GM21515 (cell line): ENCODE data around the gene SHLD2.
"Not testable (repeated sequence)": the region's sequence is repeated elsewhere in the genome, so short reads cannot be mapped to it uniquely, and the experiment has no call there.

Source experiments
- ATAC-seq: cut with Tn5 transposase; IDR thresholded peaks from one replicate; pipeline ENCODE4 v1.9.1; 2021; ENCODE audit not compliant: unreplicated experiment

SHLD2 gene

GRCh38 chr10:87094373-87095235 lies at the start of gene SHLD2, which contains the start of gene GLUD1:
TSS of gene SHLD2 (plus strand) at chr10:87095206. CDS start at chr10:87151355, 56,149 bp downstream.
TSS of gene GLUD1 (minus strand) at chr10:87094843. CDS start at chr10:87094769, 74 bp downstream.
- ATAC-seq: peak; percentile 65

GRCh38 chr10:87045434-87045938 lies 49.5 kb upstream of the SHLD2 start:
- no peak for ATAC-seq

DNA sequence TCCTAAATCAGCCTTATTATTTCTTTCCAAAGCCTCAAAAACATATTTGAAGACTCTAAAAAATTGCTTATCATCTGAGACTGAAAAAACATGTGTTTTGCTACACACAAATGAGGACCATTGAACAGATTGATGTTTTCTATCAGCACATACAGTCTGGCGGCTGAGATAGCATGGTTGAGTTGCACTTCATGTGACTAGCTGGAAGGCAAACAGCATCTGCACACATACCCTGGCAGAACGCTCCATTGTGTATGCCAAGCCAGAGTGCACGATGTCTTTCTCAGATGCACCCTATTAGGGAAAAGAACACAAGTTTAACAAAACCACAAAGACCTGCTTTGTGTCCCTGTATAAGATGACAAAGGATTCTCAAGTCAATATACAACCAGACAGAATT lies 41.9 kb upstream of the SHLD2 start:
- ATAC-seq: no peak

- no peak for ATAC-seq
These were observed 41.3 kb upstream of the SHLD2 start for GRCh38 chr10:87053577-87054181.

DNA sequence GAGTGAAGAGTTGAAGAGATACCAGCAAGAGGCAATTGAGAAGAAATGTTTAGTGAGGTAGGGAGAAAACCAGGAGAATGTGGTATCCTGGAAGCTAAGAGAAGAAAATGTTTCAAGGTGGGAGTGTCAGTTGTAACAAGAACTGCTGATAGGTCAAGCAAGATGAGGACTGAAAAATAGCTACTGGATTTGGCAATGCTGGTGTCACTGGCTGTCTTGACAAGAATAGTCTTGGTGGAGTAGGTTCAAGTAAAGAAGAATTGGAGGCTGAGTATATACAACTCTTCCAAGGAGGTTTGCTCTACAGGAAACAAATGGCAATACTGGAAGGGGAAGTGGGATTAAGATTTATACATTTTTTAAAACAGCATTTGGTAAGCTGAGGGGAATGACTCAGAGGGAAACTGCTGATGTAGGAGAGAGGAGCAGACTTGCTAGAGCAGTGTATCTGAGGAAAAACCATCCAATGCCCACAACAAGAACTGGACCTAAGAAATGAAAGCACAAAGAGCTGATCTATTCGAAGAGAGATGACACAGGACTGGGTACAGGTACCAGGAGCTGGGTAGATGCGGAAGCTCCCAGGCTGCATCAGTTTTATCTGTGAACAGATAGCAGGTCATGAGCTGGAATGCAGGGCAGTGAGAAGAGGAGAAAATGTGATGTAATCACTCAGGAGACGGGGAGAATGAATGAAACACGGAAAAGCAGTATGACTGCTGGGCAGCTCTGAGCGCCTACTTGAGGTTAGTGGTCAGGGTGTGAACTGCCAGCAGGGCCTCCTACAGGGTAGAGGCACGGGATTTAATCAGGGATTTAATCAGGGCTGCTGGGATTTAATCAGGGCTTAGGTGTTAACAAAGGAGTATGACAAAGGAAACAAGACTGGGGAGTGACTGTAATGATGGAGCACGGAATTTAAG lies 40.4 kb upstream of the SHLD2 start:
- no peak for ATAC-seq

GRCh38 chr10:87058171-87058570 lies 36.8 kb upstream of the SHLD2 start:
- ATAC-seq: no peak

GRCh38 chr10:87059401-87059800 lies 35.6 kb upstream of the SHLD2 start:
- no peak for ATAC-seq

DNA sequence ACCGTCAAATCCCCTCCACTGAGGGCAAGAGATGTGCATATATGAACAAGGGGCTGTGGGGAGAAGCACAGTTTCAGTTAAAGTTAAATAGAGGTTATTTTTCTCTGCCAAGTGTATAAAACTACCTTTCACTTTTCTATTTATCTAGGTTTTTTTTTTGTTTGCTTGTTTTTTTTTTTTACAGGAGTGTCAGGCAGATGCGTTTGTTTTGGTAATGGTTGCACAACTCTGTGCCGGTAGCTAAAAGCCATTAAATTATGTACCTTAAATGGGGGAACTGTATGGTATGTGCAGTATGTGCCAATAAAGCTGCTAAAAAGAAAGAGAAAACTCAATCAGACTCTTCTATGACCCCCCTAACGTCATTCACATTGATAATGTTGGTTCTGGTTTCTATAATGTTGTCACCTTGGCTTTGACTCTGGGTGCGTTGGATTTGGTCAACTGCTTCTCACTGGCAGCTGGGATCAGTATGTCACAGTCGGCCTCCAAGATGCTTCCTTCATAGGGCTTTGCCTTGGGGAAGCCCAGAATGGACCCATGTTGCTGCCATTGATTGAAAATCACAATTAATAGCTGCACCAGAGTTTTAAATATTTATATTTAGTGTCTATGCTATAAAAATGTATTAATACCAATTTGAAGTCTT lies 34.6 kb upstream of the SHLD2 start:
- no peak for ATAC-seq

DNA sequence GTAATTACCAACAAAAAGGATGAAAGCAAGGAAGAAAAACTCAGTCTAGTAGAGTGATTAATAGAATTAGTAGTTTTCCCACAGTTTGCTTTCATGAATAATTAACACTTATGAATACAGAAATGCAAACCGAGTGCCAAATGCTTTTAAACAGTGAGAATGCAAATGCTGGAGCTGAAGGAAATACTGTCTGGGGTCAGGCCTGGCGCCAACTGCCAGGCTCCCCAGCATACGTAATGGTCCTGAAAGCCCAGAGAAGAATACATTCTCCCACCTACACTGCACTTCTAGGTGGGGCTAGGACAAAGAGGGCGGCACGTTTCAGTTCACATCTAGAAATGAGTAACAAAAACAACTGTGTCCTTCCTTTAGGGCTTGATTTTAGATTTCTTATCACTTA lies 30.4 kb upstream of the SHLD2 start:
- ATAC-seq: no peak

GRCh38 chr10:87066178-87066577 lies 28.8 kb upstream of the SHLD2 start:
- no peak for ATAC-seq

DNA sequence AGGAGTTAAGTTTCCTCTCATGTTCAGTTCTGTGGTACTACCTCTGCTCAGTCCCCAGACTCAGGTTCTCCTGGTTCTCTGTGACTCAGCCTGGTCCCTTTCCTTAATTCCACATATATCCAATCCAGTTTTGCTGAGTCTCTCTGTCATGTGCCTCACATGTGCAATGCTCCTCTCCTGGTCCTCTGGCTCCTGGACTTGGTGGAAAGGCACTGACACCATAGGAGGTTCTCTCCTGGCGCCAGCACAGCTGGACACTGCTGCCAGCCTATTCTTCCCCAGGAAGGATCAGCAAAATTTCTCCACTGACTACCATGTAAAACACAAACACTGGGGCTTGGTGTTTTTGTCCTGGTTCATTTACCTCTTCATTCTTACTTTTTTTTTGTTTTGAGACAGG lies 28.1 kb upstream of the SHLD2 start:
- ATAC-seq: no peak

DNA sequence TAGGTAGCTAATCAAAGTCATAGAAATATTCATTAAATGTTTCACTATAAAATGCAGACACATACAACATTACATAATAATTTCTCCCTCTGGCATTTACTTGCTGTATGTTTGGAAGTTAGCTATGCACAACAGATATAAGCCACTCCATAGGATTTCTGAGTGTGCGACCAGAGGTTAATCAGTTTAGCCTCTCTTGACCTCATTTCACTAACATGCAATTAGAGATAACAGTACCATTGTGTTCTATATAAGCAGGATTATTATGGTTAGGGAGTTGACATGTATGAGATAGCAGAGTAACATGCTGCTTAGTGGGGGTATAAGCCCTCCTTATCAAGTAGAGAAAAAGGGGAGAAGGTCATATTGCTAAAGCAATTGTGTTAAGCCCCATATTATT lies 26.7 kb upstream of the SHLD2 start:
- no peak for ATAC-seq

GRCh38 chr10:87072449-87072848 lies 22.6 kb upstream of the SHLD2 start:
- no peak for ATAC-seq

DNA sequence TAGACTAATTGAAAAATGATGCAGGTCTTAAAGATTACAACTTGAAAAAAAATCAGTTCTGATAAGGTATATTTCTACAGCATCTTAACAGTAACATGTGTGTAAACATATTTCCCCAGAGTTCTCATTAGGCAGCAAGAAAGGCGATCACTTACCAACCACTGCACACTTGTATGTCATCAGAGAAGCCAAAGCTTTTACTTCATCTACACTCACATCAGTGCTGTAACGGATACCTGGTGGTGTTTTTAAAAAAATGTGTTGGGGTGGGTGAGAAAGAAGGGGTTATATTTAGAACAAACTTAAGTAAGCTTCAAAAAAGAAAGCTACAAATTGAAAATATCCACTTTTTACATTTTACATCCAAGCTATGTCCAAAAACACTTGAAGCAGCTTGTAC lies 18.6 kb upstream of the SHLD2 start:
- not testable (repeated sequence) for ATAC-seq

DNA sequence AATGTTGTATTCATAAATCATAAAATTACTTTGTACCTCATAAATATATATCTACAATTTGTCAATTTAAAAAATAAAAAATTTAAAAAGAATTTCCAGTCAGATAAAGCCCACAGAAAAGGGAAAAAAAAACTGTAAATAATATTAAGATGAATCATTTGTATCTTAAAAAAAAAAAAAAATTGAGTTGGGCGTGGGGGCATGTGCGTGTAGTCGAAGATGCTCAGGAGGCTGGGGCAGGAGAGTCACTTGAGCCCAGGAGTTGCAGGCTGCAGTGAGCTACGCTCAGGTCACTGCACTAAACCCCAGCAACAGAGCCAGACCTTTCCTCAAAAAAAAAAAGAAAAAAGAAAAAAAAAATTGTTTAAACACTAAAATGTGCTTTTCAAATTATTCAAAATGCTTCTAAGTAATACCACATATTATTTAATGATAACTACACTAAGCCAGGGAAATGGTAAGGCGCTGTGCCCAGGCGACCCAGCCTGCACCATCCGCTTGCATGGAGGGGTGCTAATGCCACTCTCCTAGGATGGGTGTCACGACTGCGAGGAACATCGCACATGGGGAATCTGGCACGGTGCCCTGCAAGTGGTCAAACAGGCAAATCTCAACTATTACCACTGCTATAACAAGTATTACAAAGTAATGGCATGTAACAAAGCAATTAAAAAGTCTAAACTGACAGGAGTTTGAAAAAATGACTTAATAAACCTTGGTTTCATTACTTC lies 15.7 kb upstream of the SHLD2 start:
- ATAC-seq: no peak

DNA sequence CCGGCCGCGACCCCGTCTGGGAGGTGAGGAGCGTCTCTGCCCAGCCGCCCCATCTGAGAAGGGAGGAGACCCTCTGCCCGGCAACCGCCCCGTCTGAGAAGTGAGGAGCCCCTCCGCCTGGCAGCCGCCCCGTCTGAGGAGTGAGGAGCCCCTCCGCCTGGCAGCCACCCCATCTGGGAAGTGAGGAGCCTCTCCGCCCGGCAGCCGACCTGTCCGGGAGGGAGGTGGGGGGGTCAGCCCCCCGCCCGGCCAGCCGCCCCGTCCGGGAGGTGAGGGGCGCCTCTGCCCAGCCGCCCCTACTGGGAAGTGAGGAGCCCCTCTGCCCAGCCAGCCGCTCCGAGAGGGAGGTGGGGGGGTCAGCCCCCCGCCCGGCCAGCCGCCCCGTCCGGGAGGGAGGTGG lies 14.4 kb upstream of the SHLD2 start:
- ATAC-seq: not testable (repeated sequence)

DNA sequence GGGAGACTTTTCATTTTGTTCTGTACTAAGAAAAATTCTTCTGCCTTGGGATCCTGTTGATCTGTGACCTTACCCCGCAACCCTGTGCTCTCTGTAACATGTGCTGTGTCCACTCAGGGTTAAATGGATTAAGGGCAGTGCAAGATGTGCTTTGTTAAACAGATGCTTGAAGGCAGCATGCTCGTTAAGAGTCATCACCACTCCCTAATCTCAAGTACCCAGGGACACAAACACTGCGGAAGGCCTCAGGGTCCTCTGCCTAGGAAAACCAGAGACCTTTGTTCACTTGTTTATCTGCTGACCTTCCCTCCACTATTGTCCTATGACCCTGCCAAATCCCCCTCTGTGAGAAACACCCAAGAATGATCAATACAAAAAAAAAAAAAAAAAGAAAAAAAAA lies 13.4 kb upstream of the SHLD2 start:
- not testable (repeated sequence) for ATAC-seq

DNA sequence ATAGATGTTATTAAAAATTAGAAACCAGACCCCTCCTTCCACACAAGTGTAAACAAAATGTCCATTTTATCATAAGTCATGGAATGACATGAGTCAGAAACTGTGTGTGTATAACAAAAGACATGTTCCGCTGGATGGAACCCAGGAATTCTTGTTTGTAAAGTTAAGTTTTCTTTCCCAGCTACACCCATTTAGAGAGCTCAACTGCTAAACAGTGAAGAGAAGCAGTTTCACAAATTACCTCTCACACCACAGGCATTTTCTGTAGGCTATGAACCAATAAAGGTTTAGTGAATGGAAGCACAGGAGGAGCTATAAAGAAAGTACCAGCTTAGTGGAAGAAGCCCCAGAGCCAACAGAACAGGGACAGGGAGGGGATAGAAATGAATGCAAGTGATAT lies 12.8 kb upstream of the SHLD2 start:
- not testable (repeated sequence) for ATAC-seq

GRCh38 chr10:87083576-87084290 lies 11.3 kb upstream of the SHLD2 start:
- ATAC-seq: not testable (repeated sequence)
